ENCODE data around the gene SSR2. TPM values are rescaled to one million over a fixed set of nuclear protein-coding genes. Genes with fewer than 3 reads are reported as not detected.

Gene SSR2
- total and polyA plus RNA-seq, 10 donors = 152 to 291 (median 194) TPM

DNA sequence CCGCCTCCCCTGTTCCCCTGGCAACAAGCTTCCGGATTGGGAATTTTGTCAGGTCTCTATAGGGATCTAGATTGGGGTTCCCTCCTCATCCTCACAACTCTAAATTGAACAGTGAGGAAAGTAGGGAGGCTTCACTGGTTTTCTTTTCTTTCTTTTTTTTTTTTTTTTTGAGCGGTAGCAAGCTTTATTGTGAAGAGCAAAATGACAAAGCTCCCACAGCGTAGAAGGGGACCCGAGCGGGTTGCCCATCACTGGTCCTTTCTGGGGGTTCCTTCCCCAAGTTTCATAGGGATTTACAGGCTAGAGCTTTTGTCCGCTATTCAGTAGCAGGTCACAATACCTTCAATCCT lies 52.7 kb downstream of the SSR2 start:
- DNase-seq = no peak
- H3K27me3 ChIP-seq (replicated peaks in 1 of 7) = no peaks in the 10 kb centered on the region
- peak overlapping the region; percentile 55 to 99 (median 92) for H3K27ac ChIP-seq
- TF ChIP-seq POLR2A (IDR thresholded peaks at IDR 0.05) (no peak), POLR2AphosphoS5 (IDR thresholded peaks at IDR 0.05) (no peak)
- TF ChIP-seq, protein P1, sequence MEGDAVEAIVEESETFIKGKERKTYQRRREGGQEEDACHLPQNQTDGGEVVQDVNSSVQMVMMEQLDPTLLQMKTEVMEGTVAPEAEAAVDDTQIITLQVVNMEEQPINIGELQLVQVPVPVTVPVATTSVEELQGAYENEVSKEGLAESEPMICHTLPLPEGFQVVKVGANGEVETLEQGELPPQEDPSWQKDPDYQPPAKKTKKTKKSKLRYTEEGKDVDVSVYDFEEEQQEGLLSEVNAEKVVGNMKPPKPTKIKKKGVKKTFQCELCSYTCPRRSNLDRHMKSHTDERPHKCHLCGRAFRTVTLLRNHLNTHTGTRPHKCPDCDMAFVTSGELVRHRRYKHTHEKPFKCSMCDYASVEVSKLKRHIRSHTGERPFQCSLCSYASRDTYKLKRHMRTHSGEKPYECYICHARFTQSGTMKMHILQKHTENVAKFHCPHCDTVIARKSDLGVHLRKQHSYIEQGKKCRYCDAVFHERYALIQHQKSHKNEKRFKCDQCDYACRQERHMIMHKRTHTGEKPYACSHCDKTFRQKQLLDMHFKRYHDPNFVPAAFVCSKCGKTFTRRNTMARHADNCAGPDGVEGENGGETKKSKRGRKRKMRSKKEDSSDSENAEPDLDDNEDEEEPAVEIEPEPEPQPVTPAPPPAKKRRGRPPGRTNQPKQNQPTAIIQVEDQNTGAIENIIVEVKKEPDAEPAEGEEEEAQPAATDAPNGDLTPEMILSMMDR (IDR thresholded peaks at IDR 0.05 in 8 of 11, conservative IDR thresholded peaks at IDR 0.05 in 3 of 11) = no peak
- intact Hi-C loops (cut with DNase I; ENCODE audit: low total_unique reads) = no loop called here
- peak overlapping the region in 3 of 8 donors; percentile 0 to 41 (median 13) for H3K4me3 ChIP-seq
- H3K36me3 ChIP-seq = peaks cover 3 to 89% (median 56%) of the 10 kb centered on the region in 6 donors
- peaks cover 67 to 97% (median 83%) of the 10 kb centered on the region in 6 donors for H3K4me1 ChIP-seq
- 48 to 69% (median 53%) methylated on average over 7 of the region's 7 CpGs for WGBS, 5 donors
- H3K9me3 ChIP-seq = no peaks in the 10 kb centered on the region

DNA sequence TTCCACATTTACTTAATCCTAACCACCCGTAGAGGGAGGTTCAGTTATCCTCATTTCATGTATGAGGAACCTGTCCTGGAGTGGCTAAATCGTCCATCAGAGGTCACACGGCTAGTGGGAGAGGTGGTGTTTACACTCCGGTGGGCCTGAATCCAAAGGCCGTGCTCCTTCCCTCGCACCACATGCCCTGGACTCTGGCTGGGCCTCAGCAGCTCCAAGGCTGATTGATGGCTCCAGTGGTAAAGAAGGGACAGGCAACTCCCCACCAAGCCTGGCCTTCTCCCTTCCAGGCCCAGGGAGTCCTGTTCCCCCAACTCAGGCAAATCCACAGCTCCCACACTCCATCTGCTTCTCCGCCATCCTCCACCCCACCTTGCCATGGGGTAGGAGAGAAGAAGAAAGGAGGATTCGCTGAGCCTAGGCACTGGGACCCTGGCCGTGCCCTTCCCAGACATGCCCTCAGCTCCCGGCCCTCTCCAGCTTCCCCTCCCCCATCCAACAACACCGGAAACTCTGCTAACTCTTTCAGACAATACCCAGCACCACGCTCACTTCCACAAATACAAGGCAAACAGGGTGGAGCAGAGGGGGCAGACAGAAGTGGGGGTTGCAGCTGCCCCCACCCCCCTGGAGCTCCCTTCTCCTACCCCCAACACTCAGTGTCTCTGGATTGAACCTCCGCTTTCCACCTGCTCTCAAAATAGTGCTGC lies 53.3 kb downstream of the SSR2 start:
- H3K4me3 ChIP-seq = peak overlapping the region in 3 of 8 donors; percentile 0 to 41 (median 13)
- WGBS, 5 donors = 26 to 43% (median 29%) methylated on average over 10 to 13 of the region's 13 CpGs
- DNase-seq = peak; percentile 79
- peaks cover 66 to 97% (median 83%) of the 10 kb centered on the region in 6 donors for H3K4me1 ChIP-seq
- TF ChIP-seq, protein P1 (IDR thresholded peaks at IDR 0.05 in 8 of 11, conservative IDR thresholded peaks at IDR 0.05 in 3 of 11) = no peak
- TF ChIP-seq POLR2A (IDR thresholded peaks at IDR 0.05) = no peak
- peak; percentile 56 to 59 (median 57) for TF ChIP-seq POLR2AphosphoS5 (IDR thresholded peaks at IDR 0.05)
- intact Hi-C loops (cut with DNase I; ENCODE audit: low total_unique reads) = no loop called here
- H3K9me3 ChIP-seq = no peaks in the 10 kb centered on the region
- H3K27me3 ChIP-seq (replicated peaks in 1 of 7) = no peaks in the 10 kb centered on the region
- H3K36me3 ChIP-seq = peaks cover 3 to 89% (median 61%) of the 10 kb centered on the region in 6 donors
- H3K27ac ChIP-seq = peak overlapping the region; percentile 55 to 99 (median 92)

DNA sequence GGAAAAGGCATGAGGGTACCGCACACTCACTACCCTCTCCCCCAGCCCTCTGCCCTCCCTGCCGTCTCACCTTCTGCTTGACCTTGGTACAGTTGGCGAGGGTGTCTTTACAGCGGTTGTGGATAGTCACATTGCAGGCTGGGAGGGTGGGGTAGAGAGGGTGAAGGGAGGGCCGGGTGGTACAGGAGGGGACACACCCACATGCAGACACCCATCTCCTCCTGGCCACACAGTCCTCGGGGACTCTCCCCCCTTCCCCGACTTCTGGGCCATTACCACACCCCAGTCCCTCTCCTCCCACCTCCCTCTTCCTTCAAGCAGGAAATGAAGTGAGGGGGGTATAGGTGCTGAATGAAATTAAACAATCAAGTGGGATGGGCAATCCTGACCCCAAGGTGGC lies 54.0 kb downstream of the SSR2 start:
- intact Hi-C loops (cut with DNase I; ENCODE audit: low total_unique reads) = no loop called here
- Histone ChIP-seq H3K4me3 (peak overlapping the region in 1 of 8 donors; percentile 41), H3K27ac (peak overlapping the region; percentile 55 to 99 (median 92)), H3K36me3 (peaks cover 3 to 89% (median 69%) of the 10 kb centered on the region in 6 donors), H3K4me1 (peaks cover 66 to 97% (median 83%) of the 10 kb centered on the region in 6 donors), H3K27me3 (replicated peaks in 1 of 7) (no peaks in the 10 kb centered on the region), H3K9me3 (no peaks in the 10 kb centered on the region)
- DNase-seq = no peak
- 30 to 47% (median 41%) methylated on average over 6 to 7 of the region's 7 CpGs for WGBS, 5 donors
- TF ChIP-seq POLR2AphosphoS5 (IDR thresholded peaks at IDR 0.05) = no peak
- TF ChIP-seq POLR2A (IDR thresholded peaks at IDR 0.05) = no peak
- TF ChIP-seq, protein P1 (IDR thresholded peaks at IDR 0.05 in 8 of 11, conservative IDR thresholded peaks at IDR 0.05 in 3 of 11) = no peak

DNA sequence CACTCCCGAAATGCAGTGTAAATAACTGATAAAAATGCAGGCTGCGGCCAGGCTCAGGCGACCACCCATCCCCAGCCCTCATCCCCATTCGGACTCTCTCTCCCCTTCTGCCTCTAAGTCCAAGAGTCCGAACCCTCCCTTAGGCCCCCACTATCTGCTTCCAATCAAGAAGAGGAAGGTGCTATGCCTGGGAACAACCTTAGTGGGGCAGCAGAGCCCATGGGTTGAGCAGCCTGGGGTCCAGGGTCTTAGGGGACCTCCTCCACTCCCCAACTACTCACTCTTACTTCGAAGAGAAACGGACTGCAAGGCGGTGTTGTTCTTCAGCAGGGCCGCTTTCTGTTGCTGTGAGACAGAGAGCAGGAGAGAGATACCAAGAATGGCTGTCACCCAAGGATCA lies 54.6 kb downstream of the SSR2 start:
- Histone ChIP-seq H3K4me3 (no peak overlapping the region), H3K36me3 (peaks cover 3 to 93% (median 75%) of the 10 kb centered on the region in 6 donors), H3K4me1 (peaks cover 64 to 97% (median 83%) of the 10 kb centered on the region in 6 donors), H3K9me3 (no peaks in the 10 kb centered on the region), H3K27ac (peak overlapping the region; percentile 55 to 99 (median 92)), H3K27me3 (replicated peaks in 1 of 7) (no peaks in the 10 kb centered on the region)
- intact Hi-C loops (cut with DNase I; ENCODE audit: low total_unique reads) = no loop called here
- no peak for DNase-seq
- TF ChIP-seq POLR2A (IDR thresholded peaks at IDR 0.05) = no peak
- no peak for TF ChIP-seq POLR2AphosphoS5 (IDR thresholded peaks at IDR 0.05)
- TF ChIP-seq, protein P1 (IDR thresholded peaks at IDR 0.05 in 8 of 11, conservative IDR thresholded peaks at IDR 0.05 in 3 of 11) = peak in 1 of 11 experiments; percentile 9
- WGBS, 5 donors = 84 to 90% (median 89%) methylated on average over 9 of the region's 9 CpGs
